NK-92 (cell line): ENCODE data around the gene ZNF555.
"Not testable (repeated sequence)": the region's sequence is repeated elsewhere in the genome, so short reads cannot be mapped to it uniquely, and the experiment has no call there.

Source experiments
- DNase-seq: peaks from one replicate; lab custom pipeline; 2025; ENCODE audit not compliant: unreplicated experiment; lab: John Stamatoyannopoulos, UW

Gene ZNF555

GRCh38 chr19:2866495-2867024, 25.3 kb downstream of the ZNF555 start:
- no peak for DNase-seq

DNA sequence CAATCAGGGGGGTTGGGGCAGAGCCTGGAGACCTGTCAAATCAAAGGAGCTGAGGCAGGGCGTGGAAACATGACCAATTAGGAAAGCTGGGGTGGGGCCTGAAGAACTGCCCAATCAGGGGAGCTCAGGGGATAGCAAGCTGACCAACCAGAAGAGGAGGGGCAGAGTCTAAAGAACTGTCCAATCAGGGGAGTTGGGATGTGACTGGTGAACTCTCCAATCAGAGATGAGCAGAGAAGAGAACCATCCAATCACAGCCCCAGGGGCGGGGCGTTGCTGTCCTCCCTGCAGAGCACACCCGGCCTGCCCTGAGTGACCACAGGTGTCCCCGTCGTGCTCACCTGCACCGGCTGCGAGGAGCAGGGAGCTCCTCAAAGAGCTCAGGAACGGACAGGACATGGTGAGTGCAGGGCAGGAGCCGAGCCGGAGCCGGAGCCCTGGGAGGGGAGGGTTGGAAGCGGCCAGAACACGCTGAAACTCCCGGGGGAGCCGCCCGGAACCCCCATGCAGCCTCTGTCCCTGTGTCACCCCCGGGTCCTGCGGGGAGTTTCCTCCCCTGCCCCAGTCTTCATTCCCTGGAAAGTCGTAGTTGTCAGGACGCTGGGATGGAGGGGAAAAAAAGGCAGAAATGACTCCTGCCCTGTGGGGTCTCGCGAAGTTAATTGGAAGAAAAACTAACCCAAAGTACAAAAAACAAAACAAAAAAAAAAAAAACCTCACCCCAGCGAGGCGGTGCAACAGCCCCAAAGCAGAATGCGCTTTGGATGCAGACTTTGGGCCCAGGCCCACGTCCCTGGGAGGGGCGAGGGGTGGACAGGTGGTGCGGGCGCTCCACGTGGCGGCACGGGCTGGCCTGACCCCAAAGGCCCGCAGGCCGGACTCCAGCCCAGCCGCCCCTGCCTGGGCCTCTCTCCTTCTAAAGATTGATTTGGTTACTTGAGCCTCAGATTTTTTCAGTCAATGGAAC, 26.0 kb downstream of the ZNF555 start, which contains the start of gene ZNF556:
TSS of gene ZNF556 (plus strand) at position 311 of the 967 bp plus-strand sequence. CDS start at position 398, 87 bp downstream.
- no peak for DNase-seq

DNA sequence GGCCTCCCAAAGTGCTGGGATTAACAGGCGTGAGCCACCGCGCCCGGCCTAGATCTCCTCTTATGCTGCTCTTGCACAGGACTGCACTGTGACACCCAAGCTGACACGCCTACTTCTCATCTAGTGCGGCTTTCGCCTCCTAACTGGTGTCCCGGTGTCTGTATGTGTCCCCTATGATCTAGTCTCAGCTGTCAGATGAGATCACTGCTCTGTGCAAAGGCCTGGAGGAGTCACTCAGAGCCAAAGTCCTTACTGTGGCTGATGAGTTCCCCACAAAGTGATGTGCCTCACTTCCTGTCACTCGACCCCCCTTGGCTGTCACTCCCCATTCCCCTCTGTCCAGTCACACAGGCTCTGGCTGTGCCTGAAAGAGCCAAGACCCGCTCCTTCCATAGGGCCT, 28.3 kb downstream of the ZNF555 start:
- no peak for DNase-seq

- DNase-seq, result not testable (repeated sequence)
These were observed 30.9 kb downstream of the ZNF555 start for GRCh38 chr19:2872175-2872574.

DNA sequence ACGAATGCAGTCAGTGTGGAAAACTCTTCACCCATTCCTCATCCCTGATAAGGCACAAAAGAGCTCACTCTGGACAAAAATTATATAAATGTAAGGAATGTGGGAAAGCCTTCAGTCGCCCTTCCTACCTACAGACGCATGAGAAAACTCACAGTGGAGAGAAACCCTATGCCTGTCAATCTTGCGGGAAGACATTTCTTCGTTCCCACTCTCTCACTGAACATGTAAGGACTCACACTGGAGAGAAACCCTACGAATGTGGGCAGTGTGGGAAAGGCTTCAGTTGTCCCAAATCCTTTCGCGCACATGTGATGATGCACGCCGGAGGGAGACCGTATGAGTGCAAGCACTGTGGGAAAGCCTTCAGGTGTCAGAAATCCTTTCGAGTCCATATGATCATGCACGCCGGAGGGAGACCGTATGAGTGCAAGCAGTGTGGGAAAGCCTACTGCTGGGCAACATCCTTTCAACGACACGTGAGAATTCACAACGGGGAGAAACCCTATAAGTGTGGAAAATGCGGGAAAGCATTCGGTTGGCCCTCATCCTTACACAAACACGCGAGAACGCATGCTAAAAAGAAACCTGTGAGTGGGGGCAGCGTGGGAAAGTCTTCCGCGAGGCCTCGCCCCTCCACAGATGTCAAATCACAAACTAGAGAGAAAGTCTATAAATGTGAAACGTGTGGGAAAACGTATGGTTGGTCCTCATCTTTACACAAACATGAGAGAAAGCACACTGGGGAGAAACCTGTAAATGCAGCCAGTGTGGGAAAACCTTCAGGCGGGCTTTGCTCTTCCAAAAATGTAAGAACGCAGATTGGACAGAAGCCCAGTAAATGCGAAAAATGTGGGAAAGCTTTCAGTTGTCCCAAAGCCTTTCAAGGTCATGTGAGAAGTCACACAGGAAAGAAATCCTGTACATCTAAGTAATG, 36.4 kb downstream of the ZNF555 start:
- DNase-seq, result no peak

GRCh38 chr19:2883686-2884439, 42.6 kb downstream of the ZNF555 start:
- no peak for DNase-seq

DNA sequence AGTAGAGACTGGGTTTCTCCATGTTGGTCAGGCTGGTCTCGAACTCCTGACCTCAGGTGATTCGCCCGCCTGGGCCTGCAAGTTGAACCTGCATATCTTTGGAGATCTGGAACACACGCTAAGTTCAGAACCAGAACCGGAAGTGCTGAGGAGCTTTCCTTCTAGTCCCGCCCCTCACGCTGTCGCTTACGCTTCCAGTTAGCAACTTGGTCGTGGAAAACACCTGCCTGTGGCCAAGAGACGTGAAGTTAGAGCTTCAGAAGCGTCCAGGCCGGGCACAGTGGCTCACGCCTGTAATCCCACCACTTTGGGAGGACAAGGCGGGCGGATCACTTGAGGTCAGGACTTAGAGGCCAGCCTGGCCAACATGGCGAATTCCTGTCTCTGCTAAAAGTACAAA, 44.5 kb downstream of the ZNF555 start:
- DNase-seq, result no peak

- DNase-seq, result no peak
These were observed 46.2 kb downstream of the ZNF555 start for GRCh38 chr19:2887391-2887914.

GRCh38 chr19:2888731-2889224, 47.5 kb downstream of the ZNF555 start:
- no peak for DNase-seq

GRCh38 chr19:2890531-2890930, 49.3 kb downstream of the ZNF555 start:
- not testable (repeated sequence) for DNase-seq

- no peak for DNase-seq
These were observed 55.4 kb downstream of the ZNF555 start for GRCh38 chr19:2896694-2897093.

DNA sequence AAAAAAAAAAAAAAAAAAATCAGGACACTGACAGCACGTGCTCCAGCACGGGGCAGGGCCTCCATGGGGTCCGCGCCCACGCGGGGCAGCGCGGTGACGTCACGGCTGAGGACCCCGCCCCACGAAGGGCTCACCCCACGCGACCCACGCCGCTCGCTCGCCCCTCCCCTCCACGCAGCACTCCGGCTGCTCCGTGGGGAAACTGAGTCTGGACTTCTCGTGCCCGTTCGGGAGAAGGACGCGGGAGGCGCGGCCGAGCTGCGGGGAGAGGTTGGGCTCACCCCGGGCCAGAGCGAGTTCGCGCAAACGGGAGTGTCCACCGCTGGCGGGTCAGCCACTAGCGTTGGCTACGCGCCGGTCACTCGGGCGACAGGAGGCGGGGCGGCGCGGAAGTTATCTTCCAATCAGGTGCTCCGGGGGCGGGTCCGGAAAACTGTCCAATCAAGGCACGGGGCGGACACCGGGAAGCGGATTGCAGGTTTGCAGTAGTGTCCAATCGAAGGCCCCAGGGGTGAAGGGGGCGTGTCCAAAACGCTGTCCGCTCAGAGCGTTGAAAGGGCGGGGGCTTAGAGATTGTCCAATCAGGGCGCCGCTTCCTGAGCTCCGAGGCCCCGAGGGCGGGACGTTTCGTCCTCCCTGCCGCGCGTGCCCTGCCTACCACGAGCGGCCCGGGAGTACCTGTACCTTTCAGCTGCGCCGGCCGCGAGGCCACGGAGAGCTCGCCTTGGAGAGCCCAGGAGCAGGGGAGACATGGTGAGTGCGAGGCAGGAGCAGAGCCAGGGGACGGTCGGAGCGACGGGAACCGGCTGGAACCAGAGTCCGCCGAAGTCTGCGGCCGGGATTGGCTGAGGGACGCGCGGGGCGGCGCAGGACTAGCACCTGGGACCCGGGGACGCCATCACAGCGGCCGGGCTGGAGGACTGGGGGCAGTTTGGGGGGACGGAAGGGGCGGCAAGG, 59.3 kb downstream of the ZNF555 start, which contains the start of gene ZNF57:
TSS of gene ZNF57 (plus strand) at position 633 of the 957 bp plus-strand sequence. CDS start at position 751, 118 bp downstream.
- peak; percentile 90 for DNase-seq

GRCh38 chr19:2902590-2903218, 61.4 kb downstream of the ZNF555 start:
- no peak for DNase-seq

- DNase-seq, result not testable (repeated sequence)
These were observed 62.1 kb downstream of the ZNF555 start for GRCh38 chr19:2903326-2903725.

DNA sequence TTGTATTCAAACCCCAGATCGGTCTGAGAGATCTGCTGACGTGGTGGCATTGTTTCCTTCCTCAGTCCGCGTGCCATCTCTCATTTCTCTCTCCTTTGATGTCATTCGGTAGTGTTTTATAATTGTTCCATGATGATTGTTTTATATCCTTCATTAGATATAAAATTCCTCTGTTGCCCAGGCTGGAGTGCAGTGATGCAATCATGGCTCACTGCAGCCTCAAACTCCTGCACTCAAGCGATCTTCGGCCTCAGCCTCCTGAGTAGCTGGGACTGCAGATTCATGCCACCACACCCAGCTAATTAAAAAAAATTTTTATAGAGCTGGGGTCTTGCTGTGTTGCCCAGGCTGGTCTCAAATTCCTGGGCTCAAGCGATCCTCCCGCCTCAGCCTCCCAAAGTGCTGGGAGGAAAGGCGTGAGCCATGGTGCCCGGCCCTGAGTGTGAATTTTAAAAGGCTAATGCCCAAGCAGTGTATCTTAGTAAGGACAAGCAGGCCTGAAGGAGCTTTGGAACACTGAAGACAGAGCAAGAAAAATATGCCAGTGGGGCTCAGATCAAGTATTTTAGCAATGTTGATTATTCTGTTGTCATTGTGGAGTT, 64.7 kb downstream of the ZNF555 start:
- no peak for DNase-seq

DNA sequence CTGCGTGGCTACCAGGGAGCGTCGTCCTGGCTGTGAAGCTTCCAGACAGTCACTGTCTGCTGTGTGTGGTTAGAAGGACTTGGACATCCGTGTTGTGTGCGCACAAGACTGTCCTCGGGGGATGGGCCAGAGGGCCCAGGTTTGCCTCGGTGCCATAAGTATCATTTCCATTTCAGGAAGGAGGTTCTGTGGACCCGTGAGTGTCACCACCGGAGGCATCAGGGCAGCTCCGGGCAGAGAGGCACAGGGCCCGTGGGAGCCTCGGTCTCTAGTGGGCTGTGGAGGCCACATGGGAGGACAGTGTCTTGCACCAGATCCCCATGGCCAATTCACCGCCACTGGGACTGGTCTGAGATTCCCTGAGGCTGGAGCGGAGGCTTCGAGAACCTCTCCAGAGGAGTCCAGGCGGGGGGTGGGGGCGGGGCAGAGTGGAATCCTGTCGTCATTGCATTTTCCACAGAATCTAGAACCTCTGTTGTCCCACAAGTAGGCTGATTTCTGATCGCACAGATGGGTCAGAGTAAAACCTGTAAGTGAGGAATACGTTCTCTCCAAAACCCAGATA, 65.4 kb downstream of the ZNF555 start:
- DNase-seq, result no peak
